ENCODE data around the gene ATP8B4.

ATP8B4 gene, protein sequence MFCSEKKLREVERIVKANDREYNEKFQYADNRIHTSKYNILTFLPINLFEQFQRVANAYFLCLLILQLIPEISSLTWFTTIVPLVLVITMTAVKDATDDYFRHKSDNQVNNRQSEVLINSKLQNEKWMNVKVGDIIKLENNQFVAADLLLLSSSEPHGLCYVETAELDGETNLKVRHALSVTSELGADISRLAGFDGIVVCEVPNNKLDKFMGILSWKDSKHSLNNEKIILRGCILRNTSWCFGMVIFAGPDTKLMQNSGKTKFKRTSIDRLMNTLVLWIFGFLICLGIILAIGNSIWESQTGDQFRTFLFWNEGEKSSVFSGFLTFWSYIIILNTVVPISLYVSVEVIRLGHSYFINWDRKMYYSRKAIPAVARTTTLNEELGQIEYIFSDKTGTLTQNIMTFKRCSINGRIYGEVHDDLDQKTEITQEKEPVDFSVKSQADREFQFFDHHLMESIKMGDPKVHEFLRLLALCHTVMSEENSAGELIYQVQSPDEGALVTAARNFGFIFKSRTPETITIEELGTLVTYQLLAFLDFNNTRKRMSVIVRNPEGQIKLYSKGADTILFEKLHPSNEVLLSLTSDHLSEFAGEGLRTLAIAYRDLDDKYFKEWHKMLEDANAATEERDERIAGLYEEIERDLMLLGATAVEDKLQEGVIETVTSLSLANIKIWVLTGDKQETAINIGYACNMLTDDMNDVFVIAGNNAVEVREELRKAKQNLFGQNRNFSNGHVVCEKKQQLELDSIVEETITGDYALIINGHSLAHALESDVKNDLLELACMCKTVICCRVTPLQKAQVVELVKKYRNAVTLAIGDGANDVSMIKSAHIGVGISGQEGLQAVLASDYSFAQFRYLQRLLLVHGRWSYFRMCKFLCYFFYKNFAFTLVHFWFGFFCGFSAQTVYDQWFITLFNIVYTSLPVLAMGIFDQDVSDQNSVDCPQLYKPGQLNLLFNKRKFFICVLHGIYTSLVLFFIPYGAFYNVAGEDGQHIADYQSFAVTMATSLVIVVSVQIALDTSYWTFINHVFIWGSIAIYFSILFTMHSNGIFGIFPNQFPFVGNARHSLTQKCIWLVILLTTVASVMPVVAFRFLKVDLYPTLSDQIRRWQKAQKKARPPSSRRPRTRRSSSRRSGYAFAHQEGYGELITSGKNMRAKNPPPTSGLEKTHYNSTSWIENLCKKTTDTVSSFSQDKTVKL

DNA sequence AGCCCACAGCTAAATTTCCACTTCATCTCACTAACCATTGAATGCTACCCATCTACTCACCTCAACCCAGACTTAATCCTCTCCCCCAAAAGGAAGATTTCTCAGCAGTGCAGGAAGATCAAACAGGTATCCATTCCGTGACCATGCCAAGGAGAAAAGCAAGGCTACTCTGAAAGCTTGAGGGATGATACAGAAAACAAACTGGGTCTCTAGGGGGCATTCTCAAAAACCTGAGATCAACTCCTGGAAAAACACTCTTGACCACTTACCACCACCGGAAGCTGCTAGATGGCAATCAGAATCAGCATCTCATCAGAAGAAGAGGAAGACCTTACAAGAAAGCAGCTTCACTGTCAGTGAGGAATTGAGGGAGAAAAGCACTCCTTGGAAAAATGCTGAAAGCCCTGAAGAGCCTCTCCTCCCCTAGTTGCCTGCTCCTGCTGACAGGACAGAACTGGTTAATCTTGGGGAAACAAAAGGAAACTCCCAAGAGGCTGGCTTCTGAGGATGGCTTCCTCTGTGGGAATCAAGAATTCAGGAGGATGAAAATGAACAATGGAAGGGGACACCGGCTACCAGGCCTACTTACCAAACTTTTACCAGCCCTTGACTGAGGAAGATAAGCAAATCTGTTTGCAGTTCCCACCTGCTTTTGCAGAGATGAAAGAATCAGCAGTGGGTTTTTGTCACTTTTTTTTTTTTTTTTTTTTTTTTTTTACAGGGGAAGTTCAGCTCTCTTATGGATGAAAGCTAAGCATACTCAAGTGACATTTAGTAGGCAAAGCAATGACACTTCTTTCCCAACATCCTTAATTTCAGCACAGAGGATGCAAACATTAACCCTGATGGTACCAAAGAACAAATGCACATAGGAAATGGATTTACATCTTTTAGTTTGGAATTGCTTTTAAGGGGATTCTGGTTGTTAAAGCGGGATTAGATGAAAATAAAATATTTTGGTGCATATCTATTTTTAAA is at the start of gene ATP8B4:
ATP8B4 (minus strand) TSS at position 171 of the 978 bp plus-strand sequence. CDS start 12,267 bp downstream, outside the sequence.
- DNase-seq (ENCODE audit: low read depth), result no peak
- TF ChIP-seq, protein P1, sequence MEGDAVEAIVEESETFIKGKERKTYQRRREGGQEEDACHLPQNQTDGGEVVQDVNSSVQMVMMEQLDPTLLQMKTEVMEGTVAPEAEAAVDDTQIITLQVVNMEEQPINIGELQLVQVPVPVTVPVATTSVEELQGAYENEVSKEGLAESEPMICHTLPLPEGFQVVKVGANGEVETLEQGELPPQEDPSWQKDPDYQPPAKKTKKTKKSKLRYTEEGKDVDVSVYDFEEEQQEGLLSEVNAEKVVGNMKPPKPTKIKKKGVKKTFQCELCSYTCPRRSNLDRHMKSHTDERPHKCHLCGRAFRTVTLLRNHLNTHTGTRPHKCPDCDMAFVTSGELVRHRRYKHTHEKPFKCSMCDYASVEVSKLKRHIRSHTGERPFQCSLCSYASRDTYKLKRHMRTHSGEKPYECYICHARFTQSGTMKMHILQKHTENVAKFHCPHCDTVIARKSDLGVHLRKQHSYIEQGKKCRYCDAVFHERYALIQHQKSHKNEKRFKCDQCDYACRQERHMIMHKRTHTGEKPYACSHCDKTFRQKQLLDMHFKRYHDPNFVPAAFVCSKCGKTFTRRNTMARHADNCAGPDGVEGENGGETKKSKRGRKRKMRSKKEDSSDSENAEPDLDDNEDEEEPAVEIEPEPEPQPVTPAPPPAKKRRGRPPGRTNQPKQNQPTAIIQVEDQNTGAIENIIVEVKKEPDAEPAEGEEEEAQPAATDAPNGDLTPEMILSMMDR (IDR thresholded peaks at IDR 0.05; ENCODE audit: control insufficient read depth, insufficient read depth, low read depth, low read length, missing control alignments), result no peak
- no peak within 1 kb of the TSS for H3K4me3 ChIP-seq (ENCODE audit: control insufficient read depth, low read depth, low read length)

DNA sequence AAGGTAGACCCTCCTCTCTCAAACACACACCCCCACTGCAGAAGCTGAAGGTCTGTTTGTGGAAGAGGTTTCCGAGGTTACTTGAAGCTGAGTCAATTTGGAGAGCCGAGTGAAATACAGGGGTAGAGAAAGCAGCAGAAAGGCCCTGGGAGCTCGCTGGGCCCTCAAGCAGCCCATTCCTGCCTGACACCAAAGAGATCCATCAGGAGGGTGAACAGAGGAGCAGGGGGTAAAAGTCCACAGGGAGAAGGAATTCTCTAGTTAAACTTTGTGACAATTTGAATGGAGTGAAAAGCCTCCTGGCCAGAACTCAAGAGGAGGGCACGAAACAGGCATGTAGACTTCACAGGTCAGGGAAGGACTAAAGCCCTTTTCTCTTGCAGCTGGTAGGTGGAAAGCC is 49.3 kb upstream of the ATP8B4 start:
- no peak overlapping the region for H3K4me3 ChIP-seq (ENCODE audit: control insufficient read depth, low read depth, low read length)
- no peak for DNase-seq (ENCODE audit: low read depth)
- TF ChIP-seq, protein P1 (IDR thresholded peaks at IDR 0.05; ENCODE audit: control insufficient read depth, insufficient read depth, low read depth, low read length, missing control alignments), result no peak

DNA sequence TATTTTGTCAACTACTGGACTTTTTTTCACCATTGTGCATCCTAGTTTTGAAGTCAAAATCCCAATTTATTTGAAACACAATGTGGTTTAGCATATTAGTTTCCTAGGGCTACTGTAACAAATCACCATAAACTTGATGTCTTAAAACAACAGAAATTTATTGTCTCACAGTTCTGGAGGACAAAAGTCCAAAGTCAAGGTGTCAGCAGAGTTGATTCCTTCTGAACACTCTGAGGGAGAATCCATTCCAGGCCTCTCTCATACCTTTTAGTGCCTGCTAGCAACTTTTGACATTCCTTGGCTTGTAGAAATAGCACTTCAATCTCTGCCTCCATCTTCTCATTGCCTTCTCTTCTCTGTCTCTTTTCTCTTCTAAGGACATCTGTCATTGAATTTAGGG is 48.1 kb upstream of the ATP8B4 start:
- no peak overlapping the region for H3K4me3 ChIP-seq (ENCODE audit: control insufficient read depth, low read depth, low read length)
- no peak for DNase-seq (ENCODE audit: low read depth)
- TF ChIP-seq, protein P1 (IDR thresholded peaks at IDR 0.05; ENCODE audit: control insufficient read depth, insufficient read depth, low read depth, low read length, missing control alignments), result no peak

DNA sequence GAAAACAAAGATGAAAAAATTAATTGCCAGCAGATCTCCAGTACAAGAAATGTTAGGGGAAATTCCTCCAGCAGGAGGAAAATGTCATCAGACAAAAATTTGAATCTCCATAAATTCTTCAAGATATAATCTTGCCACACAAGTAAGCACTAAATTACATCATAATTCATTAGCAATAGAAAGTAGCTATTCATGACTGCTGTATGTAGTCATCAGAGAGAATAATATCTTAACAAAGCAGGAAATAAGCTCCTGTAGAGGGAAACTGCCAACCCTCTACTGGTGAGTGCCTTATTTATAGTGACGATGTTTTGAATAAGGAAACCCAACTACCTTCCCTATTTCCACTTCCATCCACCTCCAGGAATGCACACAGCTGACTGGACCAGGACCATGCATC is 47.2 kb upstream of the ATP8B4 start:
- TF ChIP-seq, protein P1 (IDR thresholded peaks at IDR 0.05; ENCODE audit: control insufficient read depth, insufficient read depth, low read depth, low read length, missing control alignments), result no peak
- peak; percentile 60 for DNase-seq (ENCODE audit: low read depth)
- no peak overlapping the region for H3K4me3 ChIP-seq (ENCODE audit: control insufficient read depth, low read depth, low read length)

DNA sequence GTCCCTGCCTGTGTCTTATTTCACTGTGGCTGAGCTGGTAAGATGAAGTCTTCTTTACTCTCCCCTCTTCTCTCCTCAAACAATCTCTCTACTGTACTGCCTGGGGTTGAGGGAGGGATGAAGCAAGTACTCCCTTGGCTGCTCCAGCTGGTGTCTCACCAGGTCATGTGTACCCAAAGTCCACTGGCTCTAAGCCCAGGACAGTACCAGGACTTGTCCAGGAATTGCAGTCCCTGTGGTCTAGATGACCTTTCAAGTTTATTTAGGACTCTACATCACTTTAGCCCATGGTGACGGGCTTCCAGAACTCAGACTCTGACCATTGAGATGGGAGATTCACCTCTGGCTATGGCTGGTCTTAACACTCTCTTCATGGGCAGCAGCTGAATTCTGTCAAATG is 45.4 kb upstream of the ATP8B4 start:
- H3K4me3 ChIP-seq (ENCODE audit: control insufficient read depth, low read depth, low read length), result no peak overlapping the region
- TF ChIP-seq, protein P1 (IDR thresholded peaks at IDR 0.05; ENCODE audit: control insufficient read depth, insufficient read depth, low read depth, low read length, missing control alignments), result no peak
- DNase-seq (ENCODE audit: low read depth), result no peak

All from AG09309 (cell line).